Transverse colon (tissue), 4 donors: ENCODE data around the gene KLHL21. TPM values are rescaled to one million over a fixed set of nuclear protein-coding genes. Genes with fewer than 3 reads are reported as not detected.

Experiments
- DNase-seq: peaks from one replicate; pipeline ENCODE4 v3.0.0-alpha.2; 2019
- H3K27ac ChIP-seq, 4 donors: fragments of 200-600 bp; sonication (generic); 2 replicates each; pipeline ENCODE4 v1.5.1; 2016 to 2018; ENCODE audit warnings: inconsistent platforms in 4 of 4
- H3K27me3 ChIP-seq: fragments of 200-600 bp; sonication (generic); 2 replicates; pipeline ENCODE4 v1.5.1; 2017; ENCODE audit warnings: inconsistent platforms
- H3K36me3 ChIP-seq, 4 donors: fragments of 200-600 bp; sonication (generic); 2 replicates each; pipeline ENCODE4 v1.5.1; 2017 to 2019; ENCODE audit warnings: inconsistent platforms in 4 of 4
- H3K4me1 ChIP-seq, 4 donors: fragments of 200-600 bp; sonication (generic); 2 replicates each; pipeline ENCODE4 v1.5.1; 2017 to 2020; ENCODE audit warnings: inconsistent platforms in 4 of 4
- H3K4me3 ChIP-seq, 4 donors: fragments of 200-600 bp; sonication (generic); 1 replicate in 1 of 4; 2 replicates in 3 of 4; pipeline versions ENCODE4 v1.5.1 to v1.6.1; 2017 to 2019; ENCODE audit warnings: inconsistent platforms in 4 of 4
- H3K9me3 ChIP-seq, 2 donors: fragments of 200-600 bp; sonication (generic); 2 replicates each; pipeline ENCODE4 v1.5.1; 2017 to 2019; ENCODE audit warnings: inconsistent platforms in 2 of 2
- EP300 ChIP-seq: sonication (generic); formaldehyde crosslinking; IDR thresholded peaks from one replicate; pipeline ENCODE4 v1.6.1; 2017; ENCODE audit warnings: antibody characterized with exemption, low read depth
- POLR2A ChIP-seq: fragments of 450-650 bp; IDR thresholded peaks from one replicate; pipeline ENCODE4 v1.6.1; 2016; ENCODE audit warnings: antibody characterized with exemption, mild to moderate bottlenecking, moderate library complexity
- POLR2AphosphoS5 ChIP-seq, 3 donors: sonication (generic); formaldehyde crosslinking; IDR thresholded peaks; one replicate each; pipeline ENCODE4 v1.6.1; 2016; ENCODE audit warnings: antibody characterized with exemption in 3 of 3
- WGBS, 2 donors: methylation state at CpG; one replicate each; pipeline ENCODE4 v1.1.5; 2018; ENCODE audit warnings: low coverage in 1 of 2; 5-methylcytosine and 5-hydroxymethylcytosine counted together
- in situ Hi-C, 4 donors: fragments of 200-750 bp; cut with MboI; loops; one replicate each; pipeline versions ENCODE4 v1.15.0 to v1.15.1; 2017; ENCODE audit warnings: low sequenced_read_pairs in 3 of 4, low pct_ligation_motif_present in 1 of 4, low pct_unique_long_range_greater_than_20kb in 1 of 4
- intact Hi-C: fragments of 100-400 bp; cut with DNase I; formaldehyde crosslinking; loops from one replicate; pipeline ENCODE4 v1.15.1; 2023; ENCODE audit warnings: low total_unique reads
- small RNA-seq, 4 donors: library from RNA; depleted of rRNA; stranded (forward); fragments of <200 nt; gene quantifications; one replicate each; pipeline ENCODE3, GENCODE V24; 2016
- total RNA-seq, 4 donors: library from RNA; depleted of rRNA; stranded (reverse); fragments of >200 nt; gene quantifications; one replicate each; pipeline ENCODE4 v1.1.0, GENCODE V29; 2016
- TF ChIP-seq, protein P1 (sequence below), 5 experiments: fragments of 200-600 bp in 3 of 5; fragments of 450-650 bp in 2 of 5; sonication (generic) in 3 of 5; IDR thresholded peaks; 1 replicate in 2 of 5; 2 replicates in 3 of 5; pipeline ENCODE4 v1.5.1; 2016 to 2017; ENCODE audit warnings: antibody characterized with exemption in 5 of 5, inconsistent platforms in 3 of 5, mild to moderate bottlenecking in 2 of 5, moderate library complexity in 1 of 5

Gene KLHL21
- total RNA-seq, 4 donors from 2014 or later, result 23.6 to 67.7 (median 36.1) TPM

DNA sequence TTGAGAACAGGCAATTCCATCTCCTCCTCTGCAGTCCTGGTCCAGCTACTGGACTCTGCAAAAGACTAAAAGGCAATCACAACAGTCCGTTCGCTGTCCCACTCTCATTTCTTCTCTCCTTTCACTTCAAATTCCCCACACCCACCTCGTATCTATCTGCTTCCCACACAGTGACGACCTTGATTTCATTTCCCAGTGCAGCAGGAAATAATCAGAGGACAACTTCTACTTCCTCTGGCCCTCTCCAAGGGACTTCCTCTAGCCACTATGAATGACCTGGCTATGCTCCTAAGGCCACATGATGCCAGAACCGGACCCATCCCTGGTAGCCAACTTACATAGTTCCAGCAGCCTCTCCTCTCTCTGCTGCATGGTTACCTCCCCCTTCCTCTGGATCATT lies 56.3 kb downstream of the KLHL21 start:
- TF ChIP-seq EP300 (no peak), POLR2AphosphoS5 (IDR thresholded peaks at IDR 0.05) (no peak), POLR2A (no peak)
- TF ChIP-seq, protein P1, sequence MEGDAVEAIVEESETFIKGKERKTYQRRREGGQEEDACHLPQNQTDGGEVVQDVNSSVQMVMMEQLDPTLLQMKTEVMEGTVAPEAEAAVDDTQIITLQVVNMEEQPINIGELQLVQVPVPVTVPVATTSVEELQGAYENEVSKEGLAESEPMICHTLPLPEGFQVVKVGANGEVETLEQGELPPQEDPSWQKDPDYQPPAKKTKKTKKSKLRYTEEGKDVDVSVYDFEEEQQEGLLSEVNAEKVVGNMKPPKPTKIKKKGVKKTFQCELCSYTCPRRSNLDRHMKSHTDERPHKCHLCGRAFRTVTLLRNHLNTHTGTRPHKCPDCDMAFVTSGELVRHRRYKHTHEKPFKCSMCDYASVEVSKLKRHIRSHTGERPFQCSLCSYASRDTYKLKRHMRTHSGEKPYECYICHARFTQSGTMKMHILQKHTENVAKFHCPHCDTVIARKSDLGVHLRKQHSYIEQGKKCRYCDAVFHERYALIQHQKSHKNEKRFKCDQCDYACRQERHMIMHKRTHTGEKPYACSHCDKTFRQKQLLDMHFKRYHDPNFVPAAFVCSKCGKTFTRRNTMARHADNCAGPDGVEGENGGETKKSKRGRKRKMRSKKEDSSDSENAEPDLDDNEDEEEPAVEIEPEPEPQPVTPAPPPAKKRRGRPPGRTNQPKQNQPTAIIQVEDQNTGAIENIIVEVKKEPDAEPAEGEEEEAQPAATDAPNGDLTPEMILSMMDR (IDR thresholded peaks at IDR 0.05), result no peak
- peaks cover 0 to 47% (median 23%) of the 10 kb centered on the region in 4 donors for H3K36me3 ChIP-seq
- no peaks in the 10 kb centered on the region for H3K27me3 ChIP-seq
- no peak overlapping the region for H3K4me3 ChIP-seq
- no peak for DNase-seq
- no peak overlapping the region for H3K27ac ChIP-seq
- H3K4me1 ChIP-seq, result peaks cover 0 to 3% (median 0%) of the 10 kb centered on the region in 4 donors
- no peaks in the 10 kb centered on the region for H3K9me3 ChIP-seq
- WGBS, 2 donors, result 75 to 78% methylated on average over 5 of the region's 5 CpGs
- intact Hi-C loops (no loop called here), in situ Hi-C loops (no loop called here)

GRCh38 chr1:6545276-6546112 lies 57.2 kb downstream of the KLHL21 start:
- intact Hi-C loops, result no loop called here
- H3K4me1 ChIP-seq, result no peaks in the 10 kb centered on the region
- H3K27ac ChIP-seq, result no peak overlapping the region
- H3K9me3 ChIP-seq, result no peaks in the 10 kb centered on the region
- H3K27me3 ChIP-seq, result no peaks in the 10 kb centered on the region
- no peak for TF ChIP-seq POLR2AphosphoS5 (IDR thresholded peaks at IDR 0.05)
- no peak for TF ChIP-seq EP300
- no peak for TF ChIP-seq POLR2A
- TF ChIP-seq, protein P1 (IDR thresholded peaks at IDR 0.05), result no peak
- peaks cover 0 to 49% (median 24%) of the 10 kb centered on the region in 4 donors for H3K36me3 ChIP-seq
- WGBS, 2 donors, result 55 to 72% methylated on average over 7 to 10 of the region's 10 CpGs
- in situ Hi-C loops, result no loop called here
- no peak overlapping the region for H3K4me3 ChIP-seq
- no peak for DNase-seq

DNA sequence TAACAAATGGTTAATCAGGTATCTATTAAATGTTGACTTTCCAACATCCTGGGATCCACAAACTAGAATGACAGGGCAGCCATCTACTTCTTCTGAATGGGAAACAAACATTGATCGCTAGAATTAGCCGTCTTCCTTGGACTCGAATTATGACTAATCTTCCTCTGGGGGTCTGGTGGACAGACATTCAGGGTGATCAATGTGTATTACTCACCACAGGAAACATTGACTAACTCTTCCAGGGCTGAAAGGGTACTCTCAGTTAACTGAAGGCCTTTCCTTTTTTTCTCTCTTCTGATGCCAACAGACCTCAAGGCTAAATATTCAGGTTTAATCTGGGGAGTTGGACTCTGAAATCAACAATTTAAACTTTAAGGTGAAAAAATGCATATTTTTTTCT lies 57.8 kb downstream of the KLHL21 start:
- 88 to 100% methylated on average over 3 of the region's 3 CpGs for WGBS, 2 donors
- DNase-seq, result no peak
- Histone ChIP-seq H3K27ac (no peak overlapping the region), H3K4me1 (no peaks in the 10 kb centered on the region), H3K9me3 (no peaks in the 10 kb centered on the region), H3K36me3 (peaks cover 0 to 47% (median 21%) of the 10 kb centered on the region in 4 donors), H3K27me3 (no peaks in the 10 kb centered on the region), H3K4me3 (no peak overlapping the region)
- TF ChIP-seq POLR2AphosphoS5 (IDR thresholded peaks at IDR 0.05) (no peak), POLR2A (no peak), EP300 (no peak)
- TF ChIP-seq, protein P1 (IDR thresholded peaks at IDR 0.05), result no peak
- in situ Hi-C loops (no loop called here), intact Hi-C loops (no loop called here)

Small RNA genes lying within 50 kb of the gene (small RNA-seq; reads per million reads assigned to genes)
- 0 reads per million in 4 donors for gene RNU6-731P

Other genes starting within 250 kb of the KLHL21 start
- 10 to 100 TPM in 3 of 4 donors, 1 to 10 TPM in 1; 5.6 to 55.0 (median 31.0) TPM for gene ACOT7, start 209.1 kb downstream of the KLHL21 start, total RNA-seq
- gene HES2, start 182.9 kb downstream of the KLHL21 start, total RNA-seq, result 10 to 100 TPM; 10.5 to 38.8 (median 25.4) TPM
- gene ESPN, start 178.1 kb downstream of the KLHL21 start, total RNA-seq, result 100 to 1,000 TPM in 3 of 4 donors, 10 to 100 TPM in 1; 40.2 to 368 (median 157) TPM
- 10 to 100 TPM; 38.9 to 55.3 (median 45.0) TPM for gene TNFRSF25, start 136.7 kb downstream of the KLHL21 start, total RNA-seq
- 10 to 100 TPM; 17.9 to 42.7 (median 37.1) TPM for gene PLEKHG5, start 111.2 kb downstream of the KLHL21 start, total RNA-seq
- gene NOL9, start 48.4 kb downstream of the KLHL21 start, total RNA-seq, result 10 to 100 TPM in 2 of 4 donors, 1 to 10 TPM in 2; 8.0 to 30.0 (median 13.8) TPM
- gene TAS1R1, start 47.6 kb downstream of the KLHL21 start, total RNA-seq, result under 1 TPM in 1 of 4 donors, not detected in 3; 0.48 TPM
- 10 to 100 TPM; 18.3 to 37.7 (median 30.5) TPM for gene ZBTB48, start 22.9 kb downstream of the KLHL21 start, total RNA-seq
- 10 to 100 TPM in 2 of 4 donors, 1 to 10 TPM in 2; 8.7 to 17.3 (median 10.3) TPM for gene PHF13, start 10.9 kb upstream of the KLHL21 start, total RNA-seq
- 10 to 100 TPM in 2 of 4 donors, 1 to 10 TPM in 2; 7.5 to 21.0 (median 13.2) TPM for gene THAP3, start 22.0 kb upstream of the KLHL21 start, total RNA-seq
- 10 to 100 TPM; 62.1 to 80.0 (median 70.9) TPM for gene DNAJC11, start 98.9 kb upstream of the KLHL21 start, total RNA-seq
- 100 to 1,000 TPM in 3 of 4 donors, 10 to 100 TPM in 1; 93.8 to 268 (median 130) TPM for gene CAMTA1, start 182.6 kb upstream of the KLHL21 start, total RNA-seq